ENCODE results near the gene YPEL4.

GRCh38 chr11:57679396-57679795 is 29.7 kb upstream of the YPEL4 start:
- TF ChIP-seq CTCF (IDR thresholded peaks at IDR 0.05 in 2 of 3, conservative IDR thresholded peaks at IDR 0.05 in 1 of 3; ENCODE audit: borderline replicate concordance in 1 of 3, insufficient read depth in 1 of 3, low read depth in 2 of 3, low read length in 2 of 3): no peak
- TF ChIP-seq ZNF274 (IDR thresholded peaks at IDR 0.05; ENCODE audit: low read depth, low read length): no peak
- TF ChIP-seq, protein P1, sequence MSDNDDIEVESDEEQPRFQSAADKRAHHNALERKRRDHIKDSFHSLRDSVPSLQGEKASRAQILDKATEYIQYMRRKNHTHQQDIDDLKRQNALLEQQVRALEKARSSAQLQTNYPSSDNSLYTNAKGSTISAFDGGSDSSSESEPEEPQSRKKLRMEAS (IDR thresholded peaks at IDR 0.05): no peak
- no peak for TF ChIP-seq EZH2phosphoT487 (IDR thresholded peaks at IDR 0.05; ENCODE audit: borderline replicate concordance)
- no peak for TF ChIP-seq POLR2AphosphoS5 (IDR thresholded peaks at IDR 0.05; ENCODE audit: low read depth, low read length)
- no peak for TF ChIP-seq EGR1 (IDR thresholded peaks at IDR 0.05; ENCODE audit: low read depth)
- TF ChIP-seq SRF (IDR thresholded peaks at IDR 0.05; ENCODE audit: low read depth): no peak
- no peak for TF ChIP-seq ATF3 (IDR thresholded peaks at IDR 0.05)
- no peak for TF ChIP-seq TCF7L2 (IDR thresholded peaks at IDR 0.05; ENCODE audit: borderline replicate concordance, extremely low read depth, insufficient read depth, insufficient read length)
- no peak for TF ChIP-seq EZH2 (IDR thresholded peaks at IDR 0.05)
- TF ChIP-seq POLR2A (IDR thresholded peaks at IDR 0.05; ENCODE audit: borderline replicate concordance, extremely low read depth, insufficient read depth, insufficient read length): no peak

Measured in HCT116 (cell line).